Hepatocyte (in vitro differentiated cells): ENCODE measurements around the gene KDM3B. TPM values are rescaled to one million over a fixed set of nuclear protein-coding genes. Genes with fewer than 3 reads are reported as not detected.

Experiments
- DNase-seq: peaks from one replicate; pipeline ENCODE4 v3.0.0-alpha.2; 2016; ENCODE audit warnings: low spot score
- H2AFZ ChIP-seq: fragments of 200-600 bp; sonication (generic); 2 replicates; pipeline ENCODE4 v1.6.0; 2016; ENCODE audit warnings: antibody characterized with exemption, mild to moderate bottlenecking
- H3K27ac ChIP-seq: fragments of 200-600 bp; sonication (generic); 2 replicates; pipeline ENCODE4 v1.5.1; 2016; ENCODE audit warnings: mild to moderate bottlenecking
- H3K27me3 ChIP-seq: fragments of 200-600 bp; sonication (generic); 2 replicates; pipeline ENCODE4 v1.6.1; 2016
- H3K36me3 ChIP-seq: fragments of 200-600 bp; sonication (generic); replicated peaks from 2 replicates; pipeline ENCODE4 v1.5.1; 2016; ENCODE audit warnings: low read depth; ENCODE audit not compliant: insufficient read depth
- H3K4me1 ChIP-seq: fragments of 200-600 bp; sonication (generic); 2 replicates; pipeline ENCODE4 v1.5.1; 2016; ENCODE audit warnings: mild to moderate bottlenecking, moderate library complexity; ENCODE audit not compliant: insufficient read depth
- H3K4me2 ChIP-seq: fragments of 200-600 bp; sonication (generic); 2 replicates; pipeline ENCODE4 v1.6.0; 2016
- H3K4me3 ChIP-seq: fragments of 200-600 bp; sonication (generic); 2 replicates; pipeline ENCODE4 v1.5.1; 2016; ENCODE audit warnings: mild to moderate bottlenecking
- H3K79me2 ChIP-seq: fragments of 200-600 bp; sonication (generic); 2 replicates; pipeline ENCODE4 v1.6.0; 2017; ENCODE audit warnings: mild to moderate bottlenecking
- H3K9me2 ChIP-seq: fragments of 200-600 bp; sonication (generic); replicated peaks from 2 replicates; pipeline ENCODE4 v1.6.0; 2017; ENCODE audit warnings: mild to moderate bottlenecking; ENCODE audit not compliant: insufficient read depth
- H3K9me3 ChIP-seq: fragments of 200-600 bp; sonication (generic); 2 replicates; pipeline ENCODE4 v1.5.1; 2016; ENCODE audit warnings: low read depth, mild to moderate bottlenecking
- H4K20me1 ChIP-seq: fragments of 200-600 bp; sonication (generic); 2 replicates; pipeline ENCODE4 v1.6.0; 2016; ENCODE audit warnings: mild to moderate bottlenecking; ENCODE audit not compliant: insufficient read depth, poor library complexity, severe bottlenecking
- EZH2 ChIP-seq: fragments of 200-600 bp; sonication (generic); IDR thresholded peaks from 2 replicates; pipeline ENCODE4 v1.6.1; 2016; ENCODE audit warnings: antibody characterized with exemption, mild to moderate bottlenecking, borderline replicate concordance
- EZH2phosphoT487 ChIP-seq: fragments of 200-600 bp; sonication (generic); IDR thresholded peaks from one replicate; pipeline ENCODE4 v1.6.1; 2018; ENCODE audit warnings: antibody characterized with exemption, mild to moderate bottlenecking, low read depth, moderate library complexity; ENCODE audit not compliant: unreplicated experiment, severe bottlenecking
- WGBS: methylation state at CpG from one replicate; pipeline ENCODE4 v1.1.6; 2016; ENCODE audit warnings: low lambda C conversion rate; ENCODE audit errors: missing lambda C conversion rate; 5-methylcytosine and 5-hydroxymethylcytosine counted together
- polyA plus RNA-seq: library from polyadenylated mRNA; unstranded; fragments of >200 nt; fragmentation: Nextera tagmentation; extraction: Ambion mirVana; gene quantifications from 2 replicates; pipeline ENCODE4 v1.2.1, GENCODE V29; 2016
- total RNA-seq: library from RNA; depleted of rRNA; stranded (reverse); fragments of >200 nt; gene quantifications from 2 replicates; pipeline ENCODE4 v1.2.3, GENCODE V29; 2014
- TF ChIP-seq, protein P1 (sequence below): fragments of 200-600 bp; sonication (generic); IDR thresholded peaks from 2 replicates; pipeline ENCODE4 v1.5.1; 2016; ENCODE audit warnings: antibody characterized with exemption, mild to moderate bottlenecking; ENCODE audit not compliant: poor library complexity

KDM3B gene
- total and polyA plus RNA-seq, 2 experiments from 2014 or later, result 22.1 to 67.8 TPM

DNA sequence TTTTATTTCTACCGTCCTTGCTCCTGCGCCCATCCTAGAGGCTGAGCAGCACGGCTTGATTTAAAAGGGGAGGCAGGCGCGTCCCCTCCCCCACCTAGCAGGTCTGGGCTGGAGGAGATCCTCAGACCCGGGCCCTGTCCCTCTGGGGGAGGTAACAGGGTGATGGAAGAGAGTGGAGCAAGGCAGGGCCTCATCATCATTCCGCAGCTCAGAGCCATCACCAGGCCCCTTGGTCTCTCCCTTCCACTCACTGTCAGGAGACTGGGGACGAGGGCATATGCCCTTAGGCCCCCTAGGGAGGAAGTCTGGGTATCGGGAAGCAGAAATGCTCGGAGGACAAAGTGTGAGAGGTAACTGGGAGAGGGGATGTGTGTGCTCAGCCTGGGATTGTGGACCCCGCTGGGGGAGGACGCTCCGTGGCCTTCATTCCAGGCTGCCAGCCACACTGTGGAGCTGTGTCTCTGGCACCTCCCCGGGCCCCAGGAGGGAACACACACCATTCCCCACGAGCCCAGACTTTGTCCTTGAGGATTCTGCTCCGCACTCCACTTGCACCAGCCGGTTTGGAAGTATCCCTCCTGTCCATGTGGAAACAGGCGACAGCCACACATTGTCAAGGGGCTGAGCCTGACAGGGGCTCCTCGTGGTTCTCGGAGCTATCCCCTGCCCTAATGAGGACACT is 87.1 kb downstream of the KDM3B start:
- no peak for TF ChIP-seq EZH2phosphoT487
- TF ChIP-seq, protein P1, sequence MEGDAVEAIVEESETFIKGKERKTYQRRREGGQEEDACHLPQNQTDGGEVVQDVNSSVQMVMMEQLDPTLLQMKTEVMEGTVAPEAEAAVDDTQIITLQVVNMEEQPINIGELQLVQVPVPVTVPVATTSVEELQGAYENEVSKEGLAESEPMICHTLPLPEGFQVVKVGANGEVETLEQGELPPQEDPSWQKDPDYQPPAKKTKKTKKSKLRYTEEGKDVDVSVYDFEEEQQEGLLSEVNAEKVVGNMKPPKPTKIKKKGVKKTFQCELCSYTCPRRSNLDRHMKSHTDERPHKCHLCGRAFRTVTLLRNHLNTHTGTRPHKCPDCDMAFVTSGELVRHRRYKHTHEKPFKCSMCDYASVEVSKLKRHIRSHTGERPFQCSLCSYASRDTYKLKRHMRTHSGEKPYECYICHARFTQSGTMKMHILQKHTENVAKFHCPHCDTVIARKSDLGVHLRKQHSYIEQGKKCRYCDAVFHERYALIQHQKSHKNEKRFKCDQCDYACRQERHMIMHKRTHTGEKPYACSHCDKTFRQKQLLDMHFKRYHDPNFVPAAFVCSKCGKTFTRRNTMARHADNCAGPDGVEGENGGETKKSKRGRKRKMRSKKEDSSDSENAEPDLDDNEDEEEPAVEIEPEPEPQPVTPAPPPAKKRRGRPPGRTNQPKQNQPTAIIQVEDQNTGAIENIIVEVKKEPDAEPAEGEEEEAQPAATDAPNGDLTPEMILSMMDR, result no peak
- no peak for TF ChIP-seq EZH2
- no peak overlapping the region for H3K27ac ChIP-seq
- 38% methylated on average over 19 of the region's 20 CpGs for WGBS
- no peaks in the 10 kb centered on the region for H3K4me1 ChIP-seq
- no peaks in the 10 kb centered on the region for H3K9me2 ChIP-seq
- H3K9me3 ChIP-seq, result no peaks in the 10 kb centered on the region
- no peaks in the 10 kb centered on the region for H4K20me1 ChIP-seq
- peak overlapping the region; percentile 81 for H3K4me2 ChIP-seq
- H3K79me2 ChIP-seq, result no peaks in the 10 kb centered on the region
- no peaks in the 10 kb centered on the region for H3K36me3 ChIP-seq
- no peaks in the 10 kb centered on the region for H3K27me3 ChIP-seq
- H2AFZ ChIP-seq, result peak overlapping the region; percentile 41
- peak overlapping the region; percentile 36 for H3K4me3 ChIP-seq
- peak; percentile 5 for DNase-seq

DNA sequence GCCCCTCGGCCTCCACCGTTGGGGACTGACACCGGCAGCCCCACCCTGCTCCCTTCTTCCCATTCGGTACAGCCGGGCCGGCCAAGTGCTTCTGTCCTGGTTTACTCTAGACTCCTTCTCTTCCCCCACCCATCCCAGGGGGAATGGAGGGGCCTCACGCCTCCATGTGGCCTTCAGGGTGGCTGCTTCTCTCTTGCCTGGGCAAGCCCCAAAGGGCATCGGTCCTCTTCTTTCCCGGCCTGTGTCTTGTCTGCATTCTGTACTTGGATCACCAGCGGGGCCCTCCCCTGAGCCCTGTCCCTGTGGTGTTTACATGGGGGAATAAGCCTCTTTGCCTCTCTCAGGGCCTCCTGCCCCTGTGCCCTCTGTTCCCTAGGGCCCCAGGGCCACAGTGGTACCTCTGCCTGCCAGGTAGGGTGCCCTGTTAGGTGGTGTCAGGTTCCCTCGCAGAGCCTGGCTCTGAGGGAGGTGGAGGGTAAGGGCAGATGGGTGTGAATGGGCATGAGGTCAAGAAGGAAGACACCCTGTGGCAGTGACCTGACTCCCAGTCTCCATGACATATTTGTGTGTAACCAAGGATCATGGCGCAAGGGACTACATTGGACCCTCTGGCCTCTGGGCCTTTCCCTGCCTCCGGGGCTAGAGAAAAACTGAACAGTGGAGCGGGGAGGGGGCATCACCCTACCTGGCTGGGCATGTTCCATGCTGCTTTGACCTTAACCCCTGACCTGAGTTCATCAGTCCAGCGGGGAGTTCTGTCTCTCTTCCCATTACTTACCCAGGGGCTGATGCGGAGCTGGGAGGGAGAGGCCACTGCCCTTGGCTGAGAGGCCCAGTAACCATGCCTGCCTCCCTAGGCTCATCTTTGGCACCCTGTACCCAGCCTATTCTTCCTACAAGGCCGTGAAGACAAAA is 87.9 kb downstream of the KDM3B start:
- 87% methylated on average over 17 of the region's 17 CpGs for WGBS
- H3K9me2 ChIP-seq, result no peaks in the 10 kb centered on the region
- H3K4me1 ChIP-seq, result no peaks in the 10 kb centered on the region
- H3K9me3 ChIP-seq, result no peaks in the 10 kb centered on the region
- H3K27me3 ChIP-seq, result no peaks in the 10 kb centered on the region
- H2AFZ ChIP-seq, result no peak overlapping the region
- H4K20me1 ChIP-seq, result no peaks in the 10 kb centered on the region
- TF ChIP-seq EZH2 (no peak), EZH2phosphoT487 (no peak)
- TF ChIP-seq, protein P1, result no peak
- no peaks in the 10 kb centered on the region for H3K79me2 ChIP-seq
- H3K4me3 ChIP-seq, result no peak overlapping the region
- no peak overlapping the region for H3K4me2 ChIP-seq
- no peak overlapping the region for H3K27ac ChIP-seq
- no peak for DNase-seq
- no peaks in the 10 kb centered on the region for H3K36me3 ChIP-seq

DNA sequence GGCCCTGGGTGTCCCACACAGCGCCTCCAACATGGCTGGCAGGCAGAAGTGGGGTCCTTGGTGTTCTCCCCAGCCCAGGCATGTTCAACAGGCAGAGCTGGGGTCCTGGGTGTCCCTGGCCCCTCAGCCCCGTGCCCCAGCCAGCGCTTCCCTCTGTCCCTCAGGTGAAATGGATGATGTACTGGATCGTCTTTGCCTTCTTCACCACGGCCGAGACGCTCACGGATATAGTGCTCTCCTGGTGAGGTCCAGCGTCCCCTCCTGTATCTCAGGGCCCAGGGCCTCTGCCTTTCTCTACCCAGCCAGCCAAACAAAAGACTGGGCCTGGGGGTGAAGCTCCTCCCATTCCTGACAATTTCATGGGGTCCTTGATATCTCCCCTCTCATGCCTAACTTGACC is 88.7 kb downstream of the KDM3B start:
- TF ChIP-seq, protein P1, result no peak
- TF ChIP-seq EZH2, result no peak
- no peak for TF ChIP-seq EZH2phosphoT487
- no peak overlapping the region for H3K4me3 ChIP-seq
- no peak overlapping the region for H3K27ac ChIP-seq
- H3K27me3 ChIP-seq, result no peaks in the 10 kb centered on the region
- no peaks in the 10 kb centered on the region for H3K79me2 ChIP-seq
- H4K20me1 ChIP-seq, result no peaks in the 10 kb centered on the region
- no peaks in the 10 kb centered on the region for H3K36me3 ChIP-seq
- no peaks in the 10 kb centered on the region for H3K9me2 ChIP-seq
- WGBS, result 94% methylated on average over 9 of the region's 9 CpGs
- no peak for DNase-seq
- H2AFZ ChIP-seq, result no peak overlapping the region
- H3K9me3 ChIP-seq, result no peaks in the 10 kb centered on the region
- no peaks in the 10 kb centered on the region for H3K4me1 ChIP-seq
- no peak overlapping the region for H3K4me2 ChIP-seq
